ENCODE data around the gene KIF26B. TPM values are rescaled to one million over a fixed set of nuclear protein-coding genes. Genes with fewer than 3 reads are reported as not detected.

The KIF26B gene
- total RNA-seq, 1 experiment from 2014 or later: 1.2 TPM

GRCh38 chr1:245486775-245487470 is 332.1 kb downstream of the KIF26B start (continued):
- TF ChIP-seq ZNF532 (CRISPR knock-in tag; IDR thresholded peaks at IDR 0.05; ENCODE audit: borderline replicate concordance) (no peak), HMGXB4 (CRISPR knock-in tag; IDR thresholded peaks at IDR 0.05) (no peak), ZNF317 (CRISPR knock-in tag; IDR thresholded peaks at IDR 0.05; ENCODE audit: borderline replicate concordance, low read depth) (no peak), OVOL2 (CRISPR knock-in tag; IDR thresholded peaks at IDR 0.05; ENCODE audit: borderline replicate concordance) (no peak), PREB (CRISPR knock-in tag; IDR thresholded peaks at IDR 0.05; ENCODE audit: borderline replicate concordance) (no peak), NFE2L1 (CRISPR knock-in tag; IDR thresholded peaks at IDR 0.05) (no peak), ZNF416 (CRISPR knock-in tag; IDR thresholded peaks at IDR 0.05) (no peak), GRHL2 (CRISPR knock-in tag; IDR thresholded peaks at IDR 0.05; ENCODE audit: insufficient replicate concordance, severe bottlenecking) (no peak), RELA (CRISPR knock-in tag; IDR thresholded peaks at IDR 0.05; ENCODE audit: borderline replicate concordance) (no peak), ZNF671 (CRISPR knock-in tag; IDR thresholded peaks at IDR 0.05) (no peak), ATF3 (CRISPR knock-in tag; conservative IDR thresholded peaks at IDR 0.05) (no peak)

GRCh38 chr1:245488346-245489129 is 333.8 kb downstream of the KIF26B start:
- Mint-ChIP-seq H3K27me3 (ENCODE audit: low read depth) (peaks cover 3% of the 10 kb centered on the region; the same call in 1 of the 2 replicates), H3K9me3 (peaks cover 11% of the 10 kb centered on the region), H3K36me3 (peaks cover 4% of the 10 kb centered on the region; the same call in 1 of the 2 replicates), H3K27ac (no peak overlapping the region), H3K4me3 (no peak overlapping the region), H3K4me1 (peaks cover 30% of the 10 kb centered on the region)
- CTCF ChIA-PET: interaction anchor here (1.0 to 1.1 kb wide), 2 partner anchors 24 to 28 kb away, joined by 3 to 4 read pairs; no protein-coding TSS in a partner anchor
- POLR2A ChIA-PET: no interaction called here
- ATAC-seq (peak; percentile 46), DNase-seq (ENCODE audit: low spot score) (no peak)
- TF ChIP-seq MXD4 (CRISPR knock-in tag; IDR thresholded peaks at IDR 0.05; ENCODE audit: borderline replicate concordance) (no peak), RELA (CRISPR knock-in tag; IDR thresholded peaks at IDR 0.05; ENCODE audit: borderline replicate concordance) (no peak), FOXK1 (CRISPR knock-in tag; IDR thresholded peaks at IDR 0.05) (no peak), PRDM15 (CRISPR knock-in tag; IDR thresholded peaks at IDR 0.05) (no peak), ZNF423 (CRISPR knock-in tag; IDR thresholded peaks at IDR 0.05) (no peak), USF1 (CRISPR knock-in tag; IDR thresholded peaks at IDR 0.05) (no peak), ZNF396 (CRISPR knock-in tag; IDR thresholded peaks at IDR 0.05; ENCODE audit: borderline replicate concordance) (no peak), E2F4 (CRISPR knock-in tag; IDR thresholded peaks at IDR 0.05; ENCODE audit: borderline replicate concordance, low read depth) (no peak), ATF1 (CRISPR knock-in tag; IDR thresholded peaks at IDR 0.05) (no peak), HMGA2 (CRISPR knock-in tag; IDR thresholded peaks at IDR 0.05) (no peak), JUN (CRISPR knock-in tag; IDR thresholded peaks at IDR 0.05) (no peak)
